VCaP (cell line): Measurements from ENCODE around the gene SYAP1.

ENCODE experiments used
- H3K27ac ChIP-seq: fragments of 450-650 bp; 2 replicates; pipeline ENCODE4 v1.5.1; 2017
- CTCF ChIP-seq: fragments of 450-650 bp; conservative IDR thresholded peaks from 2 replicates; pipeline ENCODE4 v1.5.1; 2017; ENCODE audit warnings: mild to moderate bottlenecking, moderate library complexity

The SYAP1 gene

GRCh38 chrX:16719334-16720084, at the start of gene SYAP1:
TSS of gene SYAP1 (plus strand) at chrX:16719612. CDS start at chrX:16719725, 113 bp downstream.
- no peak for TF ChIP-seq CTCF

GRCh38 chrX:16671005-16671404, 48.4 kb upstream of the SYAP1 start:
- no peak overlapping the region for H3K27ac ChIP-seq
- peak; percentile 70 for TF ChIP-seq CTCF

More at GRCh38 chrX:16719334-16720084, at the start of gene SYAP1:
- peak within 1 kb of the TSS; percentile 81 for H3K27ac ChIP-seq

GRCh38 chrX:16678689-16679088, 40.7 kb upstream of the SYAP1 start:
- no peak overlapping the region for H3K27ac ChIP-seq
- no peak for TF ChIP-seq CTCF

GRCh38 chrX:16683007-16683664, 36.3 kb upstream of the SYAP1 start:
- no peak for TF ChIP-seq CTCF
- H3K27ac ChIP-seq, result no peak overlapping the region

GRCh38 chrX:16687514-16687913, 31.9 kb upstream of the SYAP1 start:
- TF ChIP-seq CTCF, result no peak

GRCh38 chrX:16695079-16695676, 24.2 kb upstream of the SYAP1 start:
- TF ChIP-seq CTCF, result peak; percentile 83
- no peak overlapping the region for H3K27ac ChIP-seq

More at GRCh38 chrX:16687514-16687913, 31.9 kb upstream of the SYAP1 start:
- no peak overlapping the region for H3K27ac ChIP-seq

- peak overlapping the region; percentile 37; the same call in 1 of the 2 replicates for H3K27ac ChIP-seq
- no peak for TF ChIP-seq CTCF
Measured at GRCh38 chrX:16696956-16697355, 22.5 kb upstream of the SYAP1 start.
